Measurements from ENCODE around the gene FANCF.

FANCF gene

DNA sequence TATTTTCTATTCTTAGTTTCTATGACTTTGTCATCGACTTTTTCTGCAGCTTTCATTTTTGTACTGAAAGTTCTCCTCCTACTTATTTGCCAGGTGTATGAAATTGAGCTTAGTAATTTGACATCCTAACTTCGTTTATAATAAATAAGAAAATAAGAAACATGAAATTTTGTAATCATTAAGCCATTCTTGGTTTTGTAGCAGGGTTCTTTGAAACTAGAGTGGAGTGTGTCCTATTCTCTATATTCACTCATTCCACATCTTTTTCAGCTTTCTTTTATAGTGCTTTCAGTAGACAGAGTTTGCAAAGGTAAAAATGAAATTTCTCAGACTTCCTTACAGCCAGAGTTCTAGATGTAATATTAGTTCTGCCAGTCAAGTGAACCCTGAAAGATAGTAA, 47.8 kb downstream of the FANCF start:
- TF ChIP-seq, protein P1, sequence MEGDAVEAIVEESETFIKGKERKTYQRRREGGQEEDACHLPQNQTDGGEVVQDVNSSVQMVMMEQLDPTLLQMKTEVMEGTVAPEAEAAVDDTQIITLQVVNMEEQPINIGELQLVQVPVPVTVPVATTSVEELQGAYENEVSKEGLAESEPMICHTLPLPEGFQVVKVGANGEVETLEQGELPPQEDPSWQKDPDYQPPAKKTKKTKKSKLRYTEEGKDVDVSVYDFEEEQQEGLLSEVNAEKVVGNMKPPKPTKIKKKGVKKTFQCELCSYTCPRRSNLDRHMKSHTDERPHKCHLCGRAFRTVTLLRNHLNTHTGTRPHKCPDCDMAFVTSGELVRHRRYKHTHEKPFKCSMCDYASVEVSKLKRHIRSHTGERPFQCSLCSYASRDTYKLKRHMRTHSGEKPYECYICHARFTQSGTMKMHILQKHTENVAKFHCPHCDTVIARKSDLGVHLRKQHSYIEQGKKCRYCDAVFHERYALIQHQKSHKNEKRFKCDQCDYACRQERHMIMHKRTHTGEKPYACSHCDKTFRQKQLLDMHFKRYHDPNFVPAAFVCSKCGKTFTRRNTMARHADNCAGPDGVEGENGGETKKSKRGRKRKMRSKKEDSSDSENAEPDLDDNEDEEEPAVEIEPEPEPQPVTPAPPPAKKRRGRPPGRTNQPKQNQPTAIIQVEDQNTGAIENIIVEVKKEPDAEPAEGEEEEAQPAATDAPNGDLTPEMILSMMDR (IDR thresholded peaks at IDR 0.05; ENCODE audit: low read length): no peak
- TF ChIP-seq EZH2phosphoT487 (IDR thresholded peaks at IDR 0.05; ENCODE audit: low read length): no peak
- TF ChIP-seq EZH2 (optimal IDR thresholded peaks at IDR 0.05; ENCODE audit: low read depth, low read length): no peak

More for the DNA sequence above, 47.8 kb downstream of the FANCF start:
- peak; percentile 37 for DNase-seq
- Histone ChIP-seq H3K9me2 (replicated peaks; ENCODE audit: insufficient read depth, low read length) (no peaks in the 10 kb centered on the region), H3K4me3 (ENCODE audit: low read length) (peak overlapping the region; percentile 35), H3K36me3 (replicated peaks; ENCODE audit: insufficient read depth, low read length) (no peaks in the 10 kb centered on the region), H3K4me2 (ENCODE audit: low read depth, low read length) (peak overlapping the region; percentile 89), H3K9me3 (replicated peaks; ENCODE audit: insufficient read depth, low read length) (no peaks in the 10 kb centered on the region), H3K27me3 (replicated peaks; ENCODE audit: insufficient read depth, low read length) (no peaks in the 10 kb centered on the region), H3K9ac (ENCODE audit: low read length) (no peak overlapping the region; the same call in 1 of the 2 replicates), H3K27ac (ENCODE audit: low read length) (peak overlapping the region; percentile 87; the same call in 1 of the 2 replicates), H3K4me1 (ENCODE audit: low read length) (peaks cover 55% of the 10 kb centered on the region), H4K20me1 (ENCODE audit: insufficient read depth, low read length) (no peaks in the 10 kb centered on the region), H3K79me2 (ENCODE audit: low read length) (no peaks in the 10 kb centered on the region), H3F3A (ENCODE audit: insufficient read depth, low read length) (peaks cover 37% of the 10 kb centered on the region), H2AFZ (ENCODE audit: low read length) (peak overlapping the region; percentile 29; the same call in 1 of the 2 replicates)

Data from MM.1S (cell line).